Fibroblast of skin of scalp (primary cell): ENCODE data around the gene KRTAP12-2.

Experiments
- DNase-seq: peaks from one replicate; pipeline ENCODE4 v3.0.0-alpha.2; 2013

Gene KRTAP12-2

DNA sequence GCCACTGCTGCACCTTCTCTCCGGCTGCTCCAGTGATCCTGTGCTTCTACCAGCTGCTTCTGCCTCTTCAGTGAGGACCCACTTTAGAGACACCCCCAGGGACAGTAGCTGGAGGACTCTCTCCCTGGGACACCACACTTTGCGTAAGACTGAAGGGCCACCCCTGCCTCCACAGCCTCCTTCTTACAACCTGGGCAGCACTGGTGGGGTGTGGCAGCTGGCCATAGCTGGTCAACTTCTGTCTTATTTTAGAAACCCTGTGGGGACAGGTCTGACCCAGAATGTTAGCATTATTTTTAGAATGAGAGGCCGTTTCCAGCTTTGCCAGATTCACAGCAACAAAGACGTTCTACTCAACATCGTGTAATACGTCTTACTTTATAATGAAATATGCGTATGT is 41.0 kb downstream of the KRTAP12-2 start:
- DNase-seq, result no peak

DNA sequence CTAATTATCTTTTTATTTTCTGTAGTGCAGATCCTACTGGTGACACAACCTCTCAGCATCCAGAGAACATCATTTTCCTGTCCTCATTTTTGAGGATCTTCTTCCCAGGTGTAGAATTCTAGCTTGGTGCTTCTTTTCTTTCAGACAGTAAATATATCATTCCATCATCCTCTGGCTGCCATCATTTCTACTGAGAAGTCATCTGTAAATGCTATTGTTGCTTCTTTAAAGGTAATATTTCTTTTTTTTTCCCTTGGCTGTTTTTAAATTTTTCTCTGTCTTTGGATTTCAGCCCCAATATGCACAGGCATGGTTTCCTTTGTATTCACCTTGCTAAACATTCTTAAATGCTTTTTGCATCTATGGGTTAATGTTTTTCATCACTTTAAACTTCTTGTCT is 43.2 kb downstream of the KRTAP12-2 start:
- DNase-seq, result no peak

DNA sequence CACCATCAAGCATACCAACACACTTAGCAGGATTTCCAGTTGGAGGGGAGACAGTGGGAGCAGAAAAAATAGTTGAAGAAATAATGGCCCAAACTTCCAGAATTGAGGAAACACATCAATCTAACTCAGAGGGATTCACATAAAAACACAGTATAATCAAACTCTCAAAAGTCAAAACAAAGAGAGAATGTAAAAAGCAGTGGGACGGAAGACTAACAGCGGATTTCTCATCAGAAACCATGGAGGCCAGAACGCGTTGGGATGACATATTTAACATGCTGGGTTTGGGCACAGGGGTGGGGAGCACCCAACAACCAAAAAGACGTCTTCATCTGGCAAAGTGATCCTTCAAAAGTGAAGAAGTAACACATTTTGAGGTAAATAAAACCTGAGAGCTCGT is 46.8 kb downstream of the KRTAP12-2 start:
- DNase-seq, result no peak

DNA sequence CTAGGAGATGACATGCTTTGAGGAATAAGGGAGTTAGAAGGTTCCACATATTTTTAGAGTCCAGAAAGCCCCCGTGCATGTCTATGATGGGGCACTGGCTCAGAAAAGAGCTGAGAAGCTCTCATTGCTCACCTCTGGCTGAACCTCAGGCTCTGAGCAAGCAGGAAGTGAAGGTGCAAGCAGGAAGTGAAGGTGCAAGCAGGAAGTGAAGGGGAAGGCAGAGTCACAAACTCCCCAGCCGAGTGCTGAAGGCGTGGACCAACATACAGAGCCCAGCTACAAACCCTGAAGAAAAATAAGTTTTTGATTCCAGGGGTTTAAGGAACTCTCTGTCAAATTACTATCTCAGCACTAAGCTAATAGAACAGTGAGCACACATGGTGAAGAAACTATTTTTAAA is 47.8 kb downstream of the KRTAP12-2 start:
- no peak for DNase-seq

DNA sequence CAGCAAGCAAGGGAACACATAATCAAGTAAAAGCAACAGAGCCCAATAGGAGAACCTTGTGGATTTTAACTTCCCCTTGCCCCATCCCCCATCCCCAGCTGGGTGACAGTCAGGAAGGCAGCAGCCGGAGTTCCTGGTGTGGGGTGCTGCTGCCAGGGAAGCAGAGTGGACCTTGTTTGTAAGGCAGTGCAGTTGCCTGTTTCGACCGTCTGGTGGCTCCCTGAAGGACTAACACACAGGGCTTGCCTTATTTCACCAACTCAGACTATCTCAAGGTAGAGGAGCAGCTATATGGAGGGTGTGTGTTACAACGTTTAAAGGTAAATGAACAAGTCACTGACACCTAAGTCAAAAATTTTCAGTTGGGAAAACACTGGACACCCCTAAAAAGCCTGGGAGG is 48.2 kb downstream of the KRTAP12-2 start:
- no peak for DNase-seq

DNA sequence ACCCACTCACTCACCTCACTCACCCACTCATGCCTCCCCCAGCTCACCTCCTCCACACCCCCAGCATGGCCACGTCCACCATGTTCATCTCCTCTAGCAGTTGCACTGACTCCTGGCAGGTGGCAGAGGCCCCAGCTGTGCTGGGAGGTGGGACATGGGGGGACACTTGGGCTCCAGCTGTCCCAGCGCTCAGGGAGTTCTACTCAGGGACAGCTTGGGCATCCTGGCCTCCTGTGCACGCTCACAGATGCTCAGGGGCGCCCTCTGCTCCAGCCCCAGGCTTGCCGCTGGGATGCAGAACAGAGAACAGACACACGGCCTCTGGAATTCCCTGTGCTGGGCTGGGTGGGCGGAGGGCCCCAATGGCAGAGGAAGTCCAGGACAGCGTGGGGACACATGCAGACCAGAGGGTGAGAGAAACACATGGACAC is 49.6 kb downstream of the KRTAP12-2 start:
- DNase-seq, result no peak

DNA sequence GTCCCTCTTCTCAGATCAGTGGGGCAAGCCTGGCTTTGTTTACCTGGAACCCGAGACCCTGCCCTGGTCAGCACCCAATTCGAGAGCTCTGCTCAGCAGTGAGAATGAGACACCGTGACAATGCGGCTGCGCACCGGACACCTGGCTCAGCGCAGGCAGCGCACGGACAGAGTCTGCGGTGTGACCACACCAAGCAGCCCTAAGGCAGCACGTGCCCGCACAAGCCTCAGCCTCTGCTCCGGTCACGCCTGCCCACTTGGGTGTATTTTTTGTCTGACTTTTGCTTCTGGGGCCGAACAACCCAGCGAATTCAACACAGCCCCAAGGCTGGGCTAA is 50.2 kb downstream of the KRTAP12-2 start:
- DNase-seq, result no peak
